ENCODE data around the gene HAPSTR1. TPM values are rescaled to one million over a fixed set of nuclear protein-coding genes. Genes with fewer than 3 reads are reported as not detected.
A peak's percentile ranks its signal among the peaks of the same experiment; 100 is the strongest.
"Not testable (repeated sequence)": the region's sequence is repeated elsewhere in the genome, so short reads cannot be mapped to it uniquely, and the experiment has no call there.

HAPSTR1 gene
- total RNA-seq, 1 donor from 2014 or later, result 53.0 TPM

GRCh38 chr16:9065077-9065476 is 26.4 kb upstream of the HAPSTR1 start:
- ATAC-seq (no peak), DNase-seq (no peak)
- intact Hi-C loops (cut with micrococcal nuclease), result no loop called here

GRCh38 chr16:9068886-9069285 is 22.6 kb upstream of the HAPSTR1 start:
- DNase-seq, result no peak
- intact Hi-C loops (cut with micrococcal nuclease), result no loop called here
- no peak for ATAC-seq

GRCh38 chr16:9070254-9070653 is 21.2 kb upstream of the HAPSTR1 start:
- DNase-seq (no peak), ATAC-seq (no peak)
- intact Hi-C loops (cut with micrococcal nuclease), result no loop called here

GRCh38 chr16:9071377-9071776 is 20.1 kb upstream of the HAPSTR1 start:
- no peak for DNase-seq
- intact Hi-C loops (cut with micrococcal nuclease), result no loop called here
- no peak for ATAC-seq

GRCh38 chr16:9072806-9073341 is 18.6 kb upstream of the HAPSTR1 start:
- no peak for DNase-seq
- ATAC-seq, result peak; percentile 18

GRCh38 chr16:9075299-9076071 is 16.0 kb upstream of the HAPSTR1 start:
- DNase-seq (no peak), ATAC-seq (no peak)
- intact Hi-C loops (cut with micrococcal nuclease), result no loop called here

More at GRCh38 chr16:9072806-9073341, 18.6 kb upstream of the HAPSTR1 start:
- intact Hi-C loops (cut with micrococcal nuclease), result no loop called here

GRCh38 chr16:9077091-9077809 is 14.2 kb upstream of the HAPSTR1 start:
- intact Hi-C loops (cut with micrococcal nuclease), result no loop called here
- DNase-seq, result no peak
- ATAC-seq, result no peak

GRCh38 chr16:9078467-9079429 is 12.7 kb upstream of the HAPSTR1 start:
- DNase-seq; intact Hi-C loops (cut with micrococcal nuclease): not testable (repeated sequence)
- ATAC-seq, result peak; percentile 77

- intact Hi-C loops (cut with micrococcal nuclease), result no loop called here
- DNase-seq (no peak), ATAC-seq (no peak)
Observed at GRCh38 chr16:9079430-9079812, 12.0 kb upstream of the HAPSTR1 start.

GRCh38 chr16:9081158-9081557 is 10.3 kb upstream of the HAPSTR1 start:
- intact Hi-C loops (cut with micrococcal nuclease), result no loop called here
- DNase-seq (no peak), ATAC-seq (no peak)

- ATAC-seq (peak; percentile 55), DNase-seq (no peak)
- intact Hi-C loops (cut with micrococcal nuclease), result no loop called here
Observed at GRCh38 chr16:9081843-9082242, 9.6 kb upstream of the HAPSTR1 start.

- intact Hi-C loops (cut with micrococcal nuclease), result no loop called here
- no peak for ATAC-seq
- DNase-seq, result no peak
Observed at GRCh38 chr16:9082422-9082821, 9.0 kb upstream of the HAPSTR1 start.

- intact Hi-C loops (cut with micrococcal nuclease); ATAC-seq; DNase-seq: not testable (repeated sequence)
Observed at GRCh38 chr16:9087733-9088132, 3.7 kb upstream of the HAPSTR1 start.

GRCh38 chr16:9088848-9089247 is 2.6 kb upstream of the HAPSTR1 start:
- DNase-seq (no peak), ATAC-seq (no peak)
- intact Hi-C loops (cut with micrococcal nuclease), result no loop called here

- intact Hi-C loops (cut with micrococcal nuclease), result no loop called here
- DNase-seq (no peak), ATAC-seq (no peak)
Observed at GRCh38 chr16:9089660-9090059, 1.8 kb upstream of the HAPSTR1 start.

GRCh38 chr16:9090101-9090959 is 1.1 kb upstream of the HAPSTR1 start:
- ATAC-seq (peak; percentile 19), DNase-seq (peak; percentile 66)
- intact Hi-C loops (cut with micrococcal nuclease), result no loop called here

- ATAC-seq (peak; percentile 7), DNase-seq (peak; percentile 67)
- intact Hi-C loops (cut with micrococcal nuclease), result no loop called here
Observed at GRCh38 chr16:9091867-9092281, 430 bp downstream of the HAPSTR1 start.

- intact Hi-C loops (cut with micrococcal nuclease), result no loop called here
- ATAC-seq (peak; percentile 10), DNase-seq (peak; percentile 73)
Observed at GRCh38 chr16:9092282-9092977, 986 bp downstream of the HAPSTR1 start.

All from left ventricle myocardium superior (tissue), 1 donor.